SKM-1 treated with dmso at 0.1 percent for 144 hours (cell line): Measurements from ENCODE around the gene DNASE1L1.

Source experiments
- DNase-seq: peaks from one replicate; lab custom pipeline; 2025; ENCODE audit not compliant: unreplicated experiment; lab: John Stamatoyannopoulos, UW

Gene DNASE1L1

GRCh38 chrX:154369449-154370299, 39.4 kb downstream of the DNASE1L1 start:
- peak; percentile 15 for DNase-seq

- DNase-seq, result peak; percentile 83
These were observed 40.2 kb downstream of the DNASE1L1 start for GRCh38 chrX:154368630-154369448.

GRCh38 chrX:154367474-154368308, 41.4 kb downstream of the DNASE1L1 start:
- no peak for DNase-seq

GRCh38 chrX:154366666-154367055, 42.4 kb downstream of the DNASE1L1 start:
- no peak for DNase-seq

GRCh38 chrX:154365997-154366665, 42.9 kb downstream of the DNASE1L1 start:
- no peak for DNase-seq

- no peak for DNase-seq
These were observed 43.9 kb downstream of the DNASE1L1 start for GRCh38 chrX:154365052-154365600.

GRCh38 chrX:154363706-154364439, 45.2 kb downstream of the DNASE1L1 start:
- no peak for DNase-seq

DNA sequence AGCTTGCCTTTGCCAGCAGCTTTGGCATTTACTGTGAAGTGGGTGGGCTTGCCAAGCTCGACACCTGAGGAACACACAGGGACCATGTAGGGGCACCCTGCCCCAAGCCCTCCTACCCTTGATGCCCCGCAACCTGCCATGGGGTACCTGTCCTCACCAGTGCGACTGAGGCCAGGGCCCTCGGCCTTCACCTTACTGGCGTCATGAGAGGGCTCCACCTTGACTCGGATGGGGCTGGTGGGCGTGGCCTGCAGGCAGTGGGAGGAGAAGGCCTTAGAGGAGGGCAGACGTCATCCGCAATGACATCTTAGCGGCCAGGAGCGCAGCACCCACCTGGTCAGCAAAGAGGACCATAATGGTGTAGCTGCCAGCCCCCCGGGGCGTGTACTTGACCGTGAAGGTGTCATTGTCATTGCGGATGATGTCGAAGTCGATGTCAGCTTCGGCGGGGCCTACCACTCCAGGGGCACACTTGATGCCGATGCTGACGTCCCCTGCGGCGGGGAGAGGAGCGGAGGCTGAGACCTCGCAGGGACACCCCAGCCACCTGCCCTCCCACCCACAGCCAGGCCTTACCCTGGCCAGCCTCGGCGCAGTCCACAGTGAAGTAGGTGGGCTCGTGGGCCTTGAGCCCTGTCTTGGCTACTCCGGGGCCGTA, 46.8 kb downstream of the DNASE1L1 start:
- DNase-seq, result no peak

GRCh38 chrX:154360155-154360713, 48.8 kb downstream of the DNASE1L1 start:
- DNase-seq, result no peak

DNA sequence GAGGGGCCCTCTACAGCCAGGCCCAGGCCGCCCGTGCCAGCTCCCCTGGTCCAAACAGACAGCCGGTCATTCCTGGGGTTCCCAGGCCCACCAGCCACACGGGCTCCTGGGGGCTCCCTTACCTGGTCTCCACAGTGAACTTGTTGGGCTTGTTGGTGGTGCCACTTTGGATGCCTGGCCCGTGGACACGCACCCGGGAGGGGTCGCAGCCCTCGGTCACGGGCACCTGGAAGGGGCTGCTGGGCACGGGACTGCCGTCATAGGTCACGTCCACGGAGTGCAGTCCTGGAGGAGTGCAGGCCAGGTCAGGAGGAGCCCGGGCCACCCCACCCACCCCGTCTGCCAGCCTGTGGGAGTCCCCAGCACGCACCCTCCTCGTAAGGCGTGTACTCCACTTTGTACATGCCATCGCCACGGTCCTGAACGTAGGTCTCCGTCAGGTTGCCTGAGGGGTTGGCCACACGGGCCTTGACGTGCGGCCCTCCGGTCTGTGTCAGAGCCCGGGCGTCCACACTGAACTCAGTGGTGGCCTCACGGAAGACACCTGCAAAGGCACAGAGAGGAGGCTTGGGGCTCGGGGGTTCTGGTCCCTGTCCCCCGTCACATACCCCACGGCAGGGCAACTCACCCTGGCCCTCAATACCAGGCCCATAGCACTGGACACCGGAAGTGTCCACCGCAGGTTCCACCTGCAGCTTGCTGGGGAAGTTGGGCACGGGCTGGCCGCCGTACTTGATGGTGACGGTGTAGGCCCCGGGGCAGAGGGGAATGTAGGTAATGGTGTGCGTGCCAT, 49.5 kb downstream of the DNASE1L1 start:
- DNase-seq, result no peak

GRCh38 chrX:154358829-154359228, 50.2 kb downstream of the DNASE1L1 start:
- no peak for DNase-seq

GRCh38 chrX:154358011-154358410, 51.0 kb downstream of the DNASE1L1 start:
- DNase-seq, result no peak

GRCh38 chrX:154357205-154357604, 51.8 kb downstream of the DNASE1L1 start:
- DNase-seq, result no peak

DNA sequence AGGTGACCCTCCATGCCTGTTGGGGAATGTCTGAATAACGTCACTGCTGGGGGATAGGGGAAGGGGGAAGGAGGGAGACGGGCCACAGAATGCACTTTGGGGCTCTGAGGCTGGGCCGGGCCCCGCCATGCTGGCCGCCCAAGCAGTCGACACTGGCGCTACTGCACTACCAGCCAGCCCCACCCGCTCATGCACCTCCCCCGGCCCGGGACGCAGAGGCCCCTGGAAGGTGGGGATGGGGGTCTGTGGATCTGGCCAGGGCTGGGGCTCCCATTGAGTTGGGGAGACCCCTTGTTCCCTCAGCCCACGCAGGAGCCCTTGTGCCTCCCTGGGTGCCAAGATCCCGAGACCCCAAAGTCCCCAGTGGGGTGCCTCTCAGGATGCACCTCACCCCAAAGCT, 52.5 kb downstream of the DNASE1L1 start:
- no peak for DNase-seq

GRCh38 chrX:154355776-154356140, 53.3 kb downstream of the DNASE1L1 start:
- DNase-seq, result no peak

GRCh38 chrX:154355094-154355775, 53.8 kb downstream of the DNASE1L1 start:
- DNase-seq, result no peak

DNA sequence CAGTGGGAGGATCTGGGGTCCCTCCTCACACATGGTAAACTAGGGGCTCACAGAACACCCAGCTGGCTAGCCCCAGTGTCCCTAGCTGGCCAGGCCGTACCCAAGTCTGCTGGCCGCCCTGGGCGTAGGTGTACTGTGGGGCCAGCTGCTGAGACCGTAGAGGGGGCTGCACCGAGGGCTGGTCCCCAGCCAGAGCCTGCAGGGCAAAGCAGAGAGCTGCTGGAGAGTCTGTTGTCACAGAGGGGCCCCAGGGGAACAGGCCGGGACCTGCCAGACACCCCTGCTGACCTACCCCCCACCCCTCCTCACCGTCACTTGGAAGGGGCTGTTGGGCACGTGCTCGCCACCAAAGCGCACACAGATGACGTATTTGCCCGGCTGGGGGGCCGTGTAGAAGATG, 54.5 kb downstream of the DNASE1L1 start:
- DNase-seq, result no peak

DNA sequence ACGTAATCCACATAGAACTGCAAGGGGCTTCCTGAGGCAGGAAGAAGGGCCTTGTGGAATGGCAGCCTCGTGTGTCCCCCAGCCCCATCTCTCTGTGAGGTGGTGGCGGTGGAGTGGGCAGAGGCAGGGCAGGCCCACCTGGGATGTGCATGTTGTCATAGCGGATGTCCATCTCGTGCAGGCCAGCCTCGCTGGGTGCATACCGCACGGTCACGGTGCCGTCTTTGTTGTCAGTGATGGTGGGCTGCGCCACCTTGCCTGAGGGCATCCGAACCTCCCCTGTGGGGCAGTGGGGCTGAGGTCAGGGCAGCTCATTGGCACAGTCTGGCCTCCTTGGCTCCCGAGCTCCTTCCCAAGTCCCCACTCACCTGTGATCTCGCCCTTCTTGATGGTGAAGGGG, 55.0 kb downstream of the DNASE1L1 start:
- DNase-seq, result no peak
